Osteocyte (in vitro differentiated cells): ENCODE results near the gene PPP1R12B. TPM values are rescaled to one million over a fixed set of nuclear protein-coding genes. Genes with fewer than 3 reads are reported as not detected.

Experiments
- DNase-seq: peaks from one replicate; pipeline ENCODE4 v3.0.0; 2021; ENCODE audit warnings: mixed read lengths; ENCODE audit not compliant: unreplicated experiment; ENCODE audit errors: extremely low spot score
- H3K27ac Mint-ChIP-seq: one replicate; pipeline ENCODE4 v1.8.0; 2021; ENCODE audit warnings: mild to moderate bottlenecking, mixed read lengths; ENCODE audit not compliant: unreplicated experiment
- H3K27me3 Mint-ChIP-seq: one replicate; pipeline ENCODE4 v1.8.0; 2021; ENCODE audit warnings: mixed read lengths; ENCODE audit not compliant: unreplicated experiment
- H3K36me3 Mint-ChIP-seq: one replicate; pipeline ENCODE4 v1.8.0; 2021; ENCODE audit warnings: mixed read lengths; ENCODE audit not compliant: unreplicated experiment
- H3K4me1 Mint-ChIP-seq: one replicate; pipeline ENCODE4 v1.8.0; 2021; ENCODE audit warnings: mixed read lengths; ENCODE audit not compliant: unreplicated experiment
- H3K4me3 Mint-ChIP-seq: one replicate; pipeline ENCODE4 v1.8.0; 2021; ENCODE audit warnings: mild to moderate bottlenecking, moderate library complexity, mixed read lengths; ENCODE audit not compliant: unreplicated experiment
- H3K9me3 Mint-ChIP-seq: one replicate; pipeline ENCODE4 v1.8.0; 2021; ENCODE audit warnings: mixed read lengths; ENCODE audit not compliant: unreplicated experiment
- total RNA-seq: library from RNA; stranded (reverse); gene quantifications from 2 replicates; pipeline ENCODE4 v1.2.1, GENCODE V29; 2021
- TF ChIP-seq, protein P1 (sequence below): fragments of 200-600 bp; sonication (generic); IDR thresholded peaks from 2 replicates; pipeline ENCODE4 v1.5.0; 2021; ENCODE audit warnings: antibody characterized with exemption, mild to moderate bottlenecking, moderate library complexity

The PPP1R12B gene
- total RNA-seq, 1 donor from 2014 or later: 14.6 TPM

GRCh38 chr1:202587859-202588485 is 239.5 kb downstream of the PPP1R12B start:
- TF ChIP-seq, protein P1, sequence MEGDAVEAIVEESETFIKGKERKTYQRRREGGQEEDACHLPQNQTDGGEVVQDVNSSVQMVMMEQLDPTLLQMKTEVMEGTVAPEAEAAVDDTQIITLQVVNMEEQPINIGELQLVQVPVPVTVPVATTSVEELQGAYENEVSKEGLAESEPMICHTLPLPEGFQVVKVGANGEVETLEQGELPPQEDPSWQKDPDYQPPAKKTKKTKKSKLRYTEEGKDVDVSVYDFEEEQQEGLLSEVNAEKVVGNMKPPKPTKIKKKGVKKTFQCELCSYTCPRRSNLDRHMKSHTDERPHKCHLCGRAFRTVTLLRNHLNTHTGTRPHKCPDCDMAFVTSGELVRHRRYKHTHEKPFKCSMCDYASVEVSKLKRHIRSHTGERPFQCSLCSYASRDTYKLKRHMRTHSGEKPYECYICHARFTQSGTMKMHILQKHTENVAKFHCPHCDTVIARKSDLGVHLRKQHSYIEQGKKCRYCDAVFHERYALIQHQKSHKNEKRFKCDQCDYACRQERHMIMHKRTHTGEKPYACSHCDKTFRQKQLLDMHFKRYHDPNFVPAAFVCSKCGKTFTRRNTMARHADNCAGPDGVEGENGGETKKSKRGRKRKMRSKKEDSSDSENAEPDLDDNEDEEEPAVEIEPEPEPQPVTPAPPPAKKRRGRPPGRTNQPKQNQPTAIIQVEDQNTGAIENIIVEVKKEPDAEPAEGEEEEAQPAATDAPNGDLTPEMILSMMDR: no peak
- H3K4me1 Mint-ChIP-seq: peaks cover 50% of the 10 kb centered on the region
- no peak overlapping the region for H3K4me3 Mint-ChIP-seq
- no peaks in the 10 kb centered on the region for H3K9me3 Mint-ChIP-seq
- DNase-seq: no peak
- no peaks in the 10 kb centered on the region for H3K27me3 Mint-ChIP-seq
- H3K27ac Mint-ChIP-seq: no peak overlapping the region
- H3K36me3 Mint-ChIP-seq: peaks cover 2% of the 10 kb centered on the region

- Mint-ChIP-seq H3K27me3 (no peaks in the 10 kb centered on the region), H3K4me3 (no peak overlapping the region), H3K36me3 (peaks cover 2% of the 10 kb centered on the region), H3K4me1 (peaks cover 50% of the 10 kb centered on the region), H3K9me3 (no peaks in the 10 kb centered on the region), H3K27ac (peak overlapping the region; percentile 88)
- DNase-seq: no peak
- TF ChIP-seq, protein P1: no peak
These were observed 240.1 kb downstream of the PPP1R12B start for GRCh38 chr1:202588503-202589189.

- H3K4me1 Mint-ChIP-seq: peaks cover 50% of the 10 kb centered on the region
- H3K27me3 Mint-ChIP-seq: no peaks in the 10 kb centered on the region
- no peak overlapping the region for H3K4me3 Mint-ChIP-seq
- TF ChIP-seq, protein P1: no peak
- peak; percentile 92 for DNase-seq
- no peaks in the 10 kb centered on the region for H3K9me3 Mint-ChIP-seq
- H3K27ac Mint-ChIP-seq: peak overlapping the region; percentile 88
- H3K36me3 Mint-ChIP-seq: peaks cover 2% of the 10 kb centered on the region
These were observed 240.9 kb downstream of the PPP1R12B start for GRCh38 chr1:202589190-202589930.

GRCh38 chr1:202590126-202590525 is 241.6 kb downstream of the PPP1R12B start:
- Mint-ChIP-seq H3K4me1 (peaks cover 50% of the 10 kb centered on the region), H3K27ac (peak overlapping the region; percentile 34)
- TF ChIP-seq, protein P1: no peak

GRCh38 chr1:202590975-202591411 is 242.5 kb downstream of the PPP1R12B start:
- no peak for DNase-seq
- H3K9me3 Mint-ChIP-seq: no peaks in the 10 kb centered on the region
- no peaks in the 10 kb centered on the region for H3K27me3 Mint-ChIP-seq
- H3K4me3 Mint-ChIP-seq: no peak overlapping the region
- TF ChIP-seq, protein P1: no peak
- no peaks in the 10 kb centered on the region for H3K36me3 Mint-ChIP-seq
- H3K27ac Mint-ChIP-seq: no peak overlapping the region
- peaks cover 43% of the 10 kb centered on the region for H3K4me1 Mint-ChIP-seq

More at GRCh38 chr1:202590126-202590525, 241.6 kb downstream of the PPP1R12B start:
- Mint-ChIP-seq H3K9me3 (no peaks in the 10 kb centered on the region), H3K27me3 (no peaks in the 10 kb centered on the region), H3K4me3 (no peak overlapping the region), H3K36me3 (peaks cover under 1% of the 10 kb centered on the region)
- no peak for DNase-seq
